ENCODE data around the gene WDR37. TPM values are rescaled to one million over a fixed set of nuclear protein-coding genes. Genes with fewer than 3 reads are reported as not detected.

WDR37 gene
- total and polyA plus RNA-seq, 10 of the 15 experiments (the other 5 are each of a cell fraction or from before 2014, with no cell fraction given): 1.9 to 11.1 (median 7.1) TPM

DNA sequence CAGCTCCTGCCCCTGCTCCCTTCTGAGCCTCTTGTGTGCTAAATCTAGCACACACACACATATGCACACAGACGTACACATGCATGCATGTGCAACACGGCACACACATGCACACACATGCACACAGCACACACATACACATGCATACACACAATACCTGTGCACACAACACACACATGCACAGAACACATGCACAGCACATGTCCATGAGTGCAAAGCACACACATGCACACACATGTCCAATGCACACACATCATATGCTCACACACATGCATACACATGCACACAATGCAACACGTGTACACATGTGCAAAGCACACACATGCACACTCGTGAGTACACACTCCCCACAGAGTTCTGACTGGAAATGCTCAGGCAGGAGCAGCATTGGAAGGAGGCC, 115.0 kb downstream of the WDR37 start:
- Histone ChIP-seq H3K4me3 (no peak overlapping the region), H3K79me2 (ENCODE audit: control insufficient read depth, insufficient read depth, low read length) (no peaks in the 10 kb centered on the region), H3K27me3 (replicated peaks in 1 of 2; ENCODE audit: control insufficient read depth in 2 of 2, insufficient read depth in 2 of 2, low read length in 1 of 2) (peaks cover 0 to 2% of the 10 kb centered on the region in 2 experiments; a peak in 2 of 4 replicates), H3K9me3 (replicated peaks; ENCODE audit: control insufficient read depth, insufficient read depth, low read length) (no peaks in the 10 kb centered on the region), H3K4me1 (ENCODE audit: control insufficient read depth, insufficient read depth, low read length) (no peaks in the 10 kb centered on the region), H3K4me2 (ENCODE audit: control insufficient read depth, insufficient read depth) (no peak overlapping the region), H4K20me1 (ENCODE audit: control insufficient read depth, insufficient read depth) (no peaks in the 10 kb centered on the region), H3K36me3 (ENCODE audit: control insufficient read depth in 2 of 2, insufficient read depth in 2 of 2, low read length in 1 of 2) (no peaks in the 10 kb centered on the region), H3K27ac (ENCODE audit: control insufficient read depth, insufficient read depth) (no peak overlapping the region), H2AFZ (ENCODE audit: control insufficient read depth, low read depth, low read length) (no peak overlapping the region), H3K9ac (ENCODE audit: control insufficient read depth, insufficient read depth, low read length) (no peak overlapping the region)
- ChIA-PET CTCF (no interaction called here), RAD21 (ENCODE audit: unreplicated experiment) (interaction anchor here (0.6 kb wide), 1 partner anchor 43 kb away, joined by 3 read pairs; no protein-coding TSS in a partner anchor), SMC1A (ENCODE audit: uncharacterized antibody, unreplicated experiment) (no interaction called here), POLR2A (no interaction called here)
- DNase-seq (ENCODE audit: low read depth, low spot score) (no peak), ATAC-seq (no peak), FAIRE-seq (no peak)
- in situ Hi-C loops (cut with MboI): no loop called here
- WGBS (ENCODE audit: insufficient coverage, insufficient replicate concordance, low lambda C conversion rate, missing lambda C conversion rate): 43% methylated on average over 4 of the region's 4 CpGs
- TF ChIP-seq TCF3 (IDR thresholded peaks at IDR 0.05; ENCODE audit: borderline replicate concordance, insufficient read depth, low read depth, low read length) (0 out of 2 replicates have a peak, but pooled peaks have one; percentile 32), NR2C2 (IDR thresholded peaks at IDR 0.05; ENCODE audit: borderline replicate concordance, control insufficient read depth, insufficient read length, low read depth) (peak; percentile 18), BCL3 (IDR thresholded peaks at IDR 0.05; ENCODE audit: borderline replicate concordance, insufficient read depth, low read depth, low read length, poor library complexity, severe bottlenecking) (peak; percentile 91)
- TF ChIP-seq, protein P1, sequence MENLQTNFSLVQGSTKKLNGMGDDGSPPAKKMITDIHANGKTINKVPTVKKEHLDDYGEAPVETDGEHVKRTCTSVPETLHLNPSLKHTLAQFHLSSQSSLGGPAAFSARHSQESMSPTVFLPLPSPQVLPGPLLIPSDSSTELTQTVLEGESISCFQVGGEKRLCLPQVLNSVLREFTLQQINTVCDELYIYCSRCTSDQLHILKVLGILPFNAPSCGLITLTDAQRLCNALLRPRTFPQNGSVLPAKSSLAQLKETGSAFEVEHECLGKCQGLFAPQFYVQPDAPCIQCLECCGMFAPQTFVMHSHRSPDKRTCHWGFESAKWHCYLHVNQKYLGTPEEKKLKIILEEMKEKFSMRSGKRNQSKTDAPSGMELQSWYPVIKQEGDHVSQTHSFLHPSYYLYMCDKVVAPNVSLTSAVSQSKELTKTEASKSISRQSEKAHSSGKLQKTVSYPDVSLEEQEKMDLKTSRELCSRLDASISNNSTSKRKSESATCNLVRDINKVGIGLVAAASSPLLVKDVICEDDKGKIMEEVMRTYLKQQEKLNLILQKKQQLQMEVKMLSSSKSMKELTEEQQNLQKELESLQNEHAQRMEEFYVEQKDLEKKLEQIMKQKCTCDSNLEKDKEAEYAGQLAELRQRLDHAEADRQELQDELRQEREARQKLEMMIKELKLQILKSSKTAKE (IDR thresholded peaks at IDR 0.05; ENCODE audit: low read depth, poor library complexity, severe bottlenecking): no peak
- TF ChIP-seq, protein P2, sequence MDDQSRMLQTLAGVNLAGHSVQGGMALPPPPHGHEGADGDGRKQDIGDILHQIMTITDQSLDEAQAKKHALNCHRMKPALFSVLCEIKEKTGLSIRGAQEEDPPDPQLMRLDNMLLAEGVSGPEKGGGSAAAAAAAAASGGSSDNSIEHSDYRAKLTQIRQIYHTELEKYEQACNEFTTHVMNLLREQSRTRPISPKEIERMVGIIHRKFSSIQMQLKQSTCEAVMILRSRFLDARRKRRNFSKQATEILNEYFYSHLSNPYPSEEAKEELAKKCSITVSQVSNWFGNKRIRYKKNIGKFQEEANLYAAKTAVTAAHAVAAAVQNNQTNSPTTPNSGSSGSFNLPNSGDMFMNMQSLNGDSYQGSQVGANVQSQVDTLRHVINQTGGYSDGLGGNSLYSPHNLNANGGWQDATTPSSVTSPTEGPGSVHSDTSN (IDR thresholded peaks at IDR 0.05; ENCODE audit: insufficient replicate concordance, low read depth, low read length): peak; percentile 15
- no TSS peak for BruUV-seq (replicated peaks)
- intact Hi-C loops (cut with micrococcal nuclease; ENCODE audit: unreplicated experiment): no loop called here

All from GM12878 (cell line).